ENCODE data around the gene HLTF. TPM values are rescaled to one million over a fixed set of nuclear protein-coding genes. Genes with fewer than 3 reads are reported as not detected.

HLTF gene
- total and polyA plus RNA-seq, 11 donors, result 4.0 to 39.4 (median 19.2) TPM

DNA sequence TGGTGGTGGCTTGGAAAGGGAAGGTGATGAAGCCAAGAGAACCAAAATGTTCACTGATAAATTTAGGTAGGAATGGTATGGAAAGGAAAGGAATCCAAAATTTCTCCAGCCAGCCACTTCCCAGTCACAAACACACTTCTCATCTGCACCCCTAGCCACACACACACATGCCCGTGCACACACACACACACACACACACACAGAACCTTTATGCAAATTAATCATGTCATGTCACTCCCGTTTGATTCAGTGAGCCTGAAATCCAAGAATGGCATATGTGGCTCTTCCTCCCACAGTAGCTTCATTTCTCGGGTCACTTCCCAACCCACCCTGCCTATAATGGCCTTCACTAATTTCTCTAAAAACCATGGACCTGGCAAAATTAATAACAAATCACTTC, 3.1 kb upstream of the HLTF start:
- Histone ChIP-seq H3K27me3 (no peaks in the 10 kb centered on the region), H3K4me3 (no peak overlapping the region), H3K27ac (no peak overlapping the region), H3K36me3 (peaks cover 0 to 2% (median 0%) of the 10 kb centered on the region in 9 donors), H3K9me3 (no peaks in the 10 kb centered on the region), H3K4me1 (peaks cover 0 to 20% (median 9%) of the 10 kb centered on the region in 12 donors)
- WGBS, 4 donors, result 71 to 82% (median 74%) methylated on average over 3 of the region's 3 CpGs
- TF ChIP-seq, protein P1, sequence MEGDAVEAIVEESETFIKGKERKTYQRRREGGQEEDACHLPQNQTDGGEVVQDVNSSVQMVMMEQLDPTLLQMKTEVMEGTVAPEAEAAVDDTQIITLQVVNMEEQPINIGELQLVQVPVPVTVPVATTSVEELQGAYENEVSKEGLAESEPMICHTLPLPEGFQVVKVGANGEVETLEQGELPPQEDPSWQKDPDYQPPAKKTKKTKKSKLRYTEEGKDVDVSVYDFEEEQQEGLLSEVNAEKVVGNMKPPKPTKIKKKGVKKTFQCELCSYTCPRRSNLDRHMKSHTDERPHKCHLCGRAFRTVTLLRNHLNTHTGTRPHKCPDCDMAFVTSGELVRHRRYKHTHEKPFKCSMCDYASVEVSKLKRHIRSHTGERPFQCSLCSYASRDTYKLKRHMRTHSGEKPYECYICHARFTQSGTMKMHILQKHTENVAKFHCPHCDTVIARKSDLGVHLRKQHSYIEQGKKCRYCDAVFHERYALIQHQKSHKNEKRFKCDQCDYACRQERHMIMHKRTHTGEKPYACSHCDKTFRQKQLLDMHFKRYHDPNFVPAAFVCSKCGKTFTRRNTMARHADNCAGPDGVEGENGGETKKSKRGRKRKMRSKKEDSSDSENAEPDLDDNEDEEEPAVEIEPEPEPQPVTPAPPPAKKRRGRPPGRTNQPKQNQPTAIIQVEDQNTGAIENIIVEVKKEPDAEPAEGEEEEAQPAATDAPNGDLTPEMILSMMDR (IDR thresholded peaks at IDR 0.05), result no peak
- TF ChIP-seq POLR2A (IDR thresholded peaks at IDR 0.05), result no peak
- ATAC-seq (no peak), DNase-seq (no peak)
- intact Hi-C loops (cut with DNase I), result loop anchor here in 3 of 10 donors (5.0 to 10.0 kb wide), 3 partner anchors 95 to 135 kb away; partner anchors contain the start of gene GYG1 (in 3 of the 3)

DNA sequence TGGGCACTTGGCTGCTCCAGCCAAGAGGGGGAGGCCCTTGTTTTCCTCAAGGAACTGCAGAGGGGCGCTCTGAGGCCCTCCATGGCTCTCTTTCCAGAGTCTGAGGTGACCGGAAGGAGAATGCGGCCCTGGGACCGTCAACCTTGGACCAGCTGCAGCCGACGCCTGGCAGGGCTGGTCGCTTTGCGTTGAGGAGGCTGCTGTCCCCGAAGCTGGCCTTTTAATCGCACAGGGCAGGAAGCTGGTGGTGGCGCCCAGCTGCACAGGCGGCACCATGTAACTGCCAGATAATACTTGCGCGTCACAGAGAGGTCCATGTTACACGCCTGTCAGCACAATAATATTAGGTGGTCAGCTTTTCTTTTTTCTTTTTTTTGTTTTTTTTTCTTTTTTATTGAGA, 875 bp upstream of the HLTF start:
- Histone ChIP-seq H3K4me1 (peaks cover 0 to 20% (median 9%) of the 10 kb centered on the region in 12 donors), H3K4me3 (peak overlapping the region in 1 of 12 donors; percentile 82), H3K27ac (no peak overlapping the region), H3K36me3 (peaks cover 0 to 20% (median 4%) of the 10 kb centered on the region in 9 donors), H3K9me3 (no peaks in the 10 kb centered on the region), H3K27me3 (no peaks in the 10 kb centered on the region)
- 91 to 98% (median 97%) methylated on average over 6 to 15 of the region's 15 CpGs for WGBS, 4 donors
- ATAC-seq, result no peak
- intact Hi-C loops (cut with DNase I), result loop anchor here in 3 of 10 donors (5.0 to 10.0 kb wide), 3 partner anchors 92 to 132 kb away; partner anchors contain the start of gene GYG1 (in 3 of the 3)
- DNase-seq, result peak in 1 of 5 donors; percentile 51
- TF ChIP-seq POLR2A (IDR thresholded peaks at IDR 0.05), result no peak
- TF ChIP-seq, protein P1 (IDR thresholded peaks at IDR 0.05), result no peak

DNA sequence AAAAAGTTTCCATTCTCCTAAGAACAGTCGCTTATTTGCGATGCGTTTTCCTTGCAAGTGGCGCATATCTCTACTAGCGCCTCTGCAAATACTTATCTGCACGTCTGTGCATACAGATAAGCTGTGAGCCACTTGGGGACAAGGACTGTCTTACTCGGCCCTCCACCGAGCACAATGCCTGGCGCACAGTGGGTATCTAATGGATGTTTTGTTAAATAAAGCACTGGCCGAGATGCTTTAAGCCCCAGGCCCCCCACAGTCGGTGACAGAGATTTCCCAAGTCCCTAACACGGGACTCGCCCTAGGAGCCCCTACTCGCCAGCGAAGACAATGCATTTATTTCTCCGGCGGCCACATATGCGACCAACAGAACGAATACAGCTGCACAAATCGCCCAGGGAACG, 503 bp downstream of the HLTF start:
- Histone ChIP-seq H3K9me3 (no peaks in the 10 kb centered on the region), H3K27ac (peak overlapping the region in 11 of 12 donors; percentile 28 to 85 (median 71)), H3K4me1 (peaks cover 0 to 20% (median 9%) of the 10 kb centered on the region in 12 donors), H3K36me3 (peaks cover 0 to 31% (median 4%) of the 10 kb centered on the region in 9 donors), H3K4me3 (peak overlapping the region; percentile 34 to 87 (median 76)), H3K27me3 (no peaks in the 10 kb centered on the region)
- no peak for TF ChIP-seq POLR2A (IDR thresholded peaks at IDR 0.05)
- TF ChIP-seq, protein P1 (IDR thresholded peaks at IDR 0.05), result no peak
- intact Hi-C loops (cut with DNase I), result loop anchor here in 3 of 10 donors (5.0 to 10.0 kb wide), 3 partner anchors 91 to 131 kb away; partner anchors contain the start of gene GYG1 (in 3 of the 3)
- DNase-seq, result no peak
- peak; percentile 18 to 46 (median 38) for ATAC-seq
- 0 to 1% (median 0%) methylated on average over 11 to 21 of the region's 21 CpGs for WGBS, 4 donors

DNA sequence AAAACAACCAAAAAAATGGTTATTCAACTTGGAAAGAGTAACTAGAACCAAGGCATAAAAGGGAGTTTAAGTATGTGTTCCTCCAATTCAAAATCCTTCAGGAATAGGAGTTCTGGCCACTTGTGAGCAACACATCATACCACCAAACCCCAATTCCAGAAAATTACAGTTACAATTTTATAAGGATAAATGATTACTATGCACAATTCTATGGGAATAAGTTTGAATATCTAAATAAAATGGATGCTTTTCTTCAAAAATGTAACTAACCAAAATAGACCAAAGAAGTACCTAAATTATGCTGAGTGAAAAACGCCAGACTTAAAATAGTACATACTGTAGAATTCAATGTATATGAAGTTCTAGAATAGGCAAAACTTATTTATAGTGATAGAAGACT, 4.6 kb downstream of the HLTF start:
- WGBS, 4 donors, result 90 to 97% (median 96%) methylated on average over 1 of the region's 1 CpG
- no peak overlapping the region for H3K4me3 ChIP-seq
- no peak overlapping the region for H3K27ac ChIP-seq
- no peak for TF ChIP-seq POLR2A (IDR thresholded peaks at IDR 0.05)
- TF ChIP-seq, protein P1 (IDR thresholded peaks at IDR 0.05), result no peak
- H3K4me1 ChIP-seq, result peaks cover 0 to 22% (median 9%) of the 10 kb centered on the region in 12 donors
- H3K27me3 ChIP-seq, result no peaks in the 10 kb centered on the region
- H3K36me3 ChIP-seq, result peaks cover 0 to 34% (median 4%) of the 10 kb centered on the region in 9 donors
- DNase-seq (no peak), ATAC-seq (no peak)
- intact Hi-C loops (cut with DNase I), result loop anchor here in 2 of 10 donors (10.0 kb wide), 2 partner anchors 87 to 127 kb away; partner anchors contain the start of gene GYG1 (in 2 of the 2)
- no peaks in the 10 kb centered on the region for H3K9me3 ChIP-seq

Data from heart left ventricle (tissue), 16 donors.